T-helper 17 cell (primary cell): ENCODE data around the gene TMEM121B. TPM values are rescaled to one million over a fixed set of nuclear protein-coding genes. Genes with fewer than 3 reads are reported as not detected.

ENCODE experiments used
- ATAC-seq: fragments of 150-1000 bp; cut with Tn5 transposase; 2 replicates; pipeline ENCODE4 v1.10.0; 2021; ENCODE audit warnings: mild to moderate bottlenecking, moderate library complexity
- DNase-seq, 3 donors: peaks; one replicate each; pipeline versions ENCODE4 v3.0.0 to v3.0.0-alpha.2; 2020 to 2021
- H3K9me3 ChIP-seq: one replicate; pipeline ENCODE4 v1.7.0; 2013; ENCODE audit warnings: low read length, mild to moderate bottlenecking; ENCODE audit not compliant: control insufficient read depth, poor library complexity, severe bottlenecking
- H3K27ac Mint-ChIP-seq: one replicate; pipeline ENCODE4 v1.8.0; 2022; ENCODE audit warnings: mild to moderate bottlenecking, moderate library complexity, mixed read lengths
- H3K27me3 Mint-ChIP-seq: one replicate; pipeline ENCODE4 v1.8.0; 2022; ENCODE audit warnings: mixed read lengths
- H3K36me3 Mint-ChIP-seq: one replicate; pipeline ENCODE4 v1.8.0; 2022; ENCODE audit warnings: low read depth, mixed read lengths
- H3K4me1 Mint-ChIP-seq: one replicate; pipeline ENCODE4 v1.8.0; 2022; ENCODE audit warnings: mild to moderate bottlenecking, mixed read lengths
- H3K4me3 Mint-ChIP-seq: one replicate; pipeline ENCODE4 v1.8.0; 2022; ENCODE audit warnings: mild to moderate bottlenecking, moderate library complexity, mixed read lengths
- total RNA-seq, 4 donors: library from RNA in 2 of 4; stranded (reverse) in 2 of 4; gene quantifications; one replicate each; pipeline ENCODE4 v1.2.3 and lab custom pipeline; 2022 to 2026

TMEM121B gene
- total RNA-seq, 2 donors from 2014 or later, result 0.20 TPM; not detected in 1

DNA sequence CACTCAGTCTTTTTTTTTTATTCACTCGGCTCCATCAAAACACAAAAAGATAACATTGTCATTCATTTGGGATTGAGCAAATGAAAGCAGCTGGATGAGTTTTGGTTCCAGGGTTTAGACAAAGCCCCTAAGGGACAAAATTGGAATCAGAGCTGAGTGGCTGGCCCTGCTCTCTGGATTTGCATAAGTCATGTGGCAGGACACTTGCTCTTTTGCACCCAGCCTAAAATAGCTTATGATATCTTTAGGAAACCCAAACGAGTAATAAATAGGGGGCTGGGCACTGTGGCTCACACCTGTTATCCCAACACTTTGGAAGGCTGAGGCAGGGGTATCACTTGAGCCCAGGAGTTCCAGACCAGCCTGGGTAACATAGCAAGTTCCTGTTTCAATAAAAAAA is 11.0 kb upstream of the TMEM121B start:
- Mint-ChIP-seq H3K4me3 (no peak overlapping the region), H3K27me3 (no peaks in the 10 kb centered on the region), H3K4me1 (peaks cover 4% of the 10 kb centered on the region), H3K27ac (no peak overlapping the region), H3K36me3 (peaks cover 2% of the 10 kb centered on the region)
- ATAC-seq (no peak), DNase-seq (no peak)
- peaks cover 2% of the 10 kb centered on the region for H3K9me3 ChIP-seq

DNA sequence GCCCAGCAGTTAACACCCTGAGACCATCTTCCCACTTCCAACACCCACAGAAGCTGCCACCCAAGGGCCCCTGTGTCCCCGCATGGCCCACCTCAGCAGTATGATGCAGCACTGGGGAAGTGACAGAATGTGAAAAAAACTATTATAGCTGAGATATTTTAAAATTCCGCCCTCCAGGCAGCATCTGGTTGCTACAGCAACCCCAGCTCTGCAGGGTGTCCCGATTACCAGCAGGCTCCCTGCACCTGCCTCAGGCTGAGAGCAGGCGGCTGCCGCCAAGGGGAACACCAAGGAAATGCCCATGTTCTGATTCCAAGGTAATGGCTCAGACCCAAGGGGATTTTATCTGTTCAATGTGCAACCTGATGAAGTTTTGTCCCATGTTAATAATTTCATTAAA is 10.5 kb upstream of the TMEM121B start:
- Mint-ChIP-seq H3K4me3 (no peak overlapping the region), H3K27ac (no peak overlapping the region), H3K4me1 (peaks cover 4% of the 10 kb centered on the region), H3K36me3 (no peaks in the 10 kb centered on the region), H3K27me3 (no peaks in the 10 kb centered on the region)
- ATAC-seq (no peak), DNase-seq (no peak)
- peaks cover 2% of the 10 kb centered on the region for H3K9me3 ChIP-seq

DNA sequence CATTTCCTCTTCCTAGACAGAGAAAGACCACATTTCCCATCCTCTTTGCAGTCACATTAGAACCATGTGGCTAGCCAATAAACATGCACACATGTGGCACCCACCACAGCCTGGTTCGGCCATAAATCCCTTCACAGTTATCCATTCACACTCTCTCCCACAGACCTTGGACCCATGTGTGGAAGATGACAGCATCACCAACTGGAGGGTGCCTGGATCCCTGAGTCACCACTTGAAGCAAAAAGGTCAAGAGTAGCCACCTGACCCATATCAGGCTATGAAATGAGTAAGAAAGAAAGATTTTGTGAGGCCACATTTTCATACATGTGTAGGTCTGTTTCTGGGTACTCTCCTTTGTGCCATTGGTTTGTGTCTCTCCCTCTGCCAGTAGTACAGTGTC is 9.0 kb upstream of the TMEM121B start:
- peaks cover 2% of the 10 kb centered on the region for H3K9me3 ChIP-seq
- Mint-ChIP-seq H3K4me1 (peaks cover 4% of the 10 kb centered on the region), H3K27me3 (no peaks in the 10 kb centered on the region), H3K4me3 (no peak overlapping the region), H3K36me3 (no peaks in the 10 kb centered on the region), H3K27ac (no peak overlapping the region)
- ATAC-seq (no peak), DNase-seq (no peak)

DNA sequence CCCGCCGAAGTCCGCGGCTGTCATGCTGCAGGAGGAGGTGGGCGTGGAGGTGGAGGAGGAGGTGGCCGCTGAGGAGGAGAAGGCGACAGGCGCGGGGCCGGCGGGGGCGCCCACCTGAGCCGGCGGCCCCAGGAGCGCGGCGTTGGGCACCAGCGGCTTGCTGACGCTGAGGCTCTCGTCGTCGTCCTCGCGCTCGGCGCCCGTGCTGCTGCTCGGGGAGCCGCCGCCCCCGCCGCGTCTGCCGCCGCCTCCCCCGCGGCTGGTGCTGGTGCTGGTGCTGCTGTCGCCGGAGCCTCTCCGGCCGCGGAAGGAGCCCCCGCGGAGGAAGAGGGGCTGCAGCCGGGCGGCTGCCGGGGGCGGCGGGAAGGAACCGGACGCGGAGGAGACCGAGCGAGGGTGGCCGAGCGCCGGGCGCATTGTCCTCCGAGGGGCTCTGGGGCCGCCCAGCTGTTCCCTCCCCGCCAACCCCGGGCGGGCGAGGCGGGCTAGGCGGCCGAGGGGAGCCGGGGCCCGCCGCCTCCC is 388 bp downstream of the TMEM121B start:
- peak in 1 of 3 donors; percentile 21 for DNase-seq
- H3K9me3 ChIP-seq, result no peaks in the 10 kb centered on the region
- H3K36me3 Mint-ChIP-seq, result no peaks in the 10 kb centered on the region
- H3K4me1 Mint-ChIP-seq, result peaks cover 34% of the 10 kb centered on the region
- no peak overlapping the region for H3K4me3 Mint-ChIP-seq
- H3K27ac Mint-ChIP-seq, result no peak overlapping the region
- peaks cover 10% of the 10 kb centered on the region for H3K27me3 Mint-ChIP-seq
- peak; percentile 41 for ATAC-seq

DNA sequence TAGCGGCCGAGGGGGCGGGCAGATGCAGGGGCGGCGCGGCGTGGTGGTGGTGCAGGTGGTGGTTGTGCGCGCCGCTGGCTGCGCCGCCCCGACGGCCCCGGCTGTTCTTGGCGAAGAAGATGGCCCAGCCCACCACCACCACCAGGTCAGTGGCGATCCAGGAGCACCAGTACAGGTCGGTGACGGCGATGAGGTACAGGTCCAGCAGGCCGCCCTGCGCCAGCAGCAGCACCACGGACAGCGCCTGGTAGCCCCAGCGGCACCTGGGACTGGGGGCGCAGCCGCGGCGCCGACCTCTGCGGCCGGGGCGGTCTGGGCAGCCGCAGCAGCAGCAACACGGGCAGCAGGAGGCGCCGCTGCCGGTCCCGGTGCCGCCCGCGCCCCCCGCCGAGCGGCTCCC is 879 bp downstream of the TMEM121B start:
- Mint-ChIP-seq H3K27ac (no peak overlapping the region), H3K4me1 (peaks cover 37% of the 10 kb centered on the region), H3K27me3 (peaks cover 10% of the 10 kb centered on the region), H3K4me3 (peak overlapping the region; percentile 25), H3K36me3 (no peaks in the 10 kb centered on the region)
- ATAC-seq (peak; percentile 74), DNase-seq (peak; percentile 36 to 51 (median 38))
- no peaks in the 10 kb centered on the region for H3K9me3 ChIP-seq

DNA sequence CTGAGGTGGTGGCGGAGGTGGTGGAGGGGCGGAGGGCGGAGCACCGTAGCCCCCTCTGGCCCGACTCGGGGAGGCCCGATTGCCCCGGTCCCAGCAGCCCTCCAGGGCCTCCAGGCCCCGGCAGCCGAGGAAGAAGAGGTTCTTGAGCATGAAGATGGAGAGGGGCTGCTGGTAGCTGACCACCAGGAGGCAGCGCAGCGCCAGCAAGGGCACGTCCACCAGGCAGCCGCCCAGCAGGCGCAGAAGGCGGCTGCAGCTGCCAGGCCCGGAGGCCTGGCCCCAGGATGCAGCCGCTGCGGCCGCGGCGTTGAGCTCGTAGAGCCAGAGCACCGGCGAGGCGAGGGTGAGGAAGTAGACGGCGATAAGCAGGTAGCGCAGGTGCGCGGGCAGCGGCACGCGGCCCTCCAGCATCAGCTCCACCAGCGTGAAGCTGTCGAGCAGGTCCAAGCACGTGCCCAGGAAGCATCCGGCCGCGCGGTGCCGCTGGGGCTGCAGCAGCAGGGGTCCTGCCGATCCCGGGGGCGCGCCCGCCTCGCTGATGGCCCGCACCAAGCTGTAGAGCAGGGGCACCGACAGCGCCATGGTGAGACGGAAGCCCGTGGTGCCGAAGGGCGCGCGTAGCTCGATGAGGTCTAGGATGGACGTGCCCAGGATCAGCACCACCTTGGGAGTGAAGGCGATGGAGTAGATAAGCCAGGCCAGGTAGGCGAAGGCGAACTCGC is 1.5 kb downstream of the TMEM121B start:
- DNase-seq (no peak), ATAC-seq (no peak)
- H3K9me3 ChIP-seq, result no peaks in the 10 kb centered on the region
- Mint-ChIP-seq H3K27me3 (peaks cover 10% of the 10 kb centered on the region), H3K27ac (peak overlapping the region; percentile 93), H3K4me3 (peak overlapping the region; percentile 73), H3K36me3 (no peaks in the 10 kb centered on the region), H3K4me1 (peaks cover 40% of the 10 kb centered on the region)

DNA sequence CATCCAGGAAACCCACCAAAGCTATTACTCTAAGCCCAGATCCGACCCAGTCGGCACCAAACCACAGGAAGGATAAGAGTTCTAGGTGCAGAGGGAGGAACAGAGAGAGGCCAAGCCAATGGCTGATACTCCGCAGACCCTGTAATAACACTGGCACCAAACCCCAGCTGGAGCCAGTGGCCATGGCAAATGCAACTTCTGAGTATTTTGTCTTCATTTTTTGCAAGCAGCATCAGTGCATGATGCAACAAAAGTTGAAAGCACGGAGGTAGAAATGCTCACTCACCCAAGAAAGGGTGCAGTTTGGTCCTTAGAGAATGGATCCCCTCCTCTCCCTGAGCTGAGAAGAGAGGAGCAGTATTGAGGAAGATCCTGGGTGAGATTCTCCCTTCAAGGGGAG is 2.8 kb downstream of the TMEM121B start:
- peaks cover 52% of the 10 kb centered on the region for H3K4me1 Mint-ChIP-seq
- ATAC-seq (no peak), DNase-seq (no peak)
- H3K9me3 ChIP-seq, result no peaks in the 10 kb centered on the region
- no peaks in the 10 kb centered on the region for H3K36me3 Mint-ChIP-seq
- peak overlapping the region; percentile 79 for H3K4me3 Mint-ChIP-seq
- H3K27ac Mint-ChIP-seq, result peak overlapping the region; percentile 93
- peaks cover 10% of the 10 kb centered on the region for H3K27me3 Mint-ChIP-seq

DNA sequence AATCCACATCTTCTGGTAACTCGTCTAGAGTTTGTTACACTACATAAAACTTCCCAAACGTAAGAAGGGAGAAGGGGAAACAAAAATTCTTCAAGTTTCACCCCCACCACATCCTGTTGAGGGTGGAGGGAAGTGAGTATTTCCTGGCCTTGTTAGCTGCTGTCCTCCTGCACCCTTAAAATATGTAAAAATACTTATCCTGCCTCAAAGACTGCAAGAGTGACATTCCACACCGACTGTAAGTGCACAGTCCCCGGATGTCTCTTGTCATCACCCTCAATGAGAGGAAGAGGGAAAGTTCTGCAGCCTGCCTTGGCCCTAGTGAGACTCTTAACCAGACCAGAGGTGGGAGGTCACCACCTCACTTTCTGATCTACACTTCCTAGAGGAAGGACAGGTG is 3.3 kb downstream of the TMEM121B start:
- Mint-ChIP-seq H3K27me3 (peaks cover 10% of the 10 kb centered on the region), H3K36me3 (no peaks in the 10 kb centered on the region), H3K27ac (peak overlapping the region; percentile 93), H3K4me1 (peaks cover 56% of the 10 kb centered on the region), H3K4me3 (peak overlapping the region; percentile 79)
- H3K9me3 ChIP-seq, result no peaks in the 10 kb centered on the region
- ATAC-seq, result peak; percentile 26
- DNase-seq, result no peak

DNA sequence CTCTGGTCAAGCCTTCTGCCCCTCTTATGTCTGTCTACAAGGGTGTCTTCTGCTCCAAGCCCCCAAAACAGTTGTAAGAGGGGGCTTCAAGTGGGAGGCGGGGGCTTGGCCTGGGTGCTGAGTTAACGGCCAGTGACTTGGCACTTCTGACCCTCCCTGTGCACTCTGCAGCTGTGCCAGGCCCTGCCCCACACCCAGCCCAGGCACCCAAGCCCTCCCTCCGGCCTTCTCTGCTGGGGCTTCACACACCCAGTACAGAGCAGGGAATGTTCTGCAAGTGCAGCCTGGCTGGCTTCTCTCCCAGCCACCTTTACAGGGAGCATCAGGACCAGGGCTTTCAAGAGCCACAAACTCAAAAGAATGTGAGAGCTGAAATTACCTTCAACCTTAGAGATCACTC is 3.8 kb downstream of the TMEM121B start:
- ATAC-seq (no peak), DNase-seq (no peak)
- Mint-ChIP-seq H3K36me3 (no peaks in the 10 kb centered on the region), H3K27ac (peak overlapping the region; percentile 93), H3K4me1 (peaks cover 57% of the 10 kb centered on the region), H3K27me3 (peaks cover 10% of the 10 kb centered on the region), H3K4me3 (peak overlapping the region; percentile 79)
- no peaks in the 10 kb centered on the region for H3K9me3 ChIP-seq

DNA sequence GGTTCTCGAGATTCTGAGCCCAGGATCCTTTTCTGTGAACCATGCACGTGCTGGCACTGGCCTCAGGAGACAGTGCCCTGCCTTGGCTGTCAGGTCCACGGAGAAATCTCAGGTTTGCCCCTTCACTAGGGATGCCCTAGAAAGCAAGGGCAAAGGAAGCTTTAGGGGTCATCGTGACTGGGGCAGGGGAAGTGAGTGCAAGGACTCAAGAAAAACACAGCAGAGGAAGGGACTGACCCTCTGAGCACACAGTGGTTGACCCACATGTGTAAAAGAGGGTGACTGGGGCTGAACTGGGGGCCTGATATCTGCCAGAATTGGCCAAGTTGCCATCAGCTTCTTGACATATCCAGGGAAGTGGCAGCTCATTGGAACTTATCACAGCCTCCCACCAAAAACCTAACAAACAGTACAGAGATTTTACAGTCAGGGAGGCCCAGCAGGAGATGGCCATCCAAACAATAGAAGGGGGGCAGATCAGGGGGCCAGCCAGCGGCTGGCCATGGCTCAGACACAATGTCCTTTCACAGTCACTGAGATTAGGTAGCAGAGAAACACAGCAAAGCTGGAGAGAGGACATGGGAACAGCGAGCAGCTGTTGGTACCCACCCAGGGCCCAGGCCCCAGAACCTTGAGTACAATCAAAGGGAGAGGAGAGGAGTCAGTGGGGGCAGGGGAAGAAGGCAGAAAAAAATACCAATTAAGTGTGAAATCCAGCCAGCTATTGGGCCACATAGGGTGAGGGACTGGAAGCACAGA is 4.4 kb downstream of the TMEM121B start:
- DNase-seq (no peak), ATAC-seq (no peak)
- Mint-ChIP-seq H3K36me3 (no peaks in the 10 kb centered on the region), H3K4me1 (peaks cover 59% of the 10 kb centered on the region), H3K27me3 (peaks cover 4% of the 10 kb centered on the region), H3K4me3 (peak overlapping the region; percentile 83), H3K27ac (peak overlapping the region; percentile 93)
- H3K9me3 ChIP-seq, result no peaks in the 10 kb centered on the region

DNA sequence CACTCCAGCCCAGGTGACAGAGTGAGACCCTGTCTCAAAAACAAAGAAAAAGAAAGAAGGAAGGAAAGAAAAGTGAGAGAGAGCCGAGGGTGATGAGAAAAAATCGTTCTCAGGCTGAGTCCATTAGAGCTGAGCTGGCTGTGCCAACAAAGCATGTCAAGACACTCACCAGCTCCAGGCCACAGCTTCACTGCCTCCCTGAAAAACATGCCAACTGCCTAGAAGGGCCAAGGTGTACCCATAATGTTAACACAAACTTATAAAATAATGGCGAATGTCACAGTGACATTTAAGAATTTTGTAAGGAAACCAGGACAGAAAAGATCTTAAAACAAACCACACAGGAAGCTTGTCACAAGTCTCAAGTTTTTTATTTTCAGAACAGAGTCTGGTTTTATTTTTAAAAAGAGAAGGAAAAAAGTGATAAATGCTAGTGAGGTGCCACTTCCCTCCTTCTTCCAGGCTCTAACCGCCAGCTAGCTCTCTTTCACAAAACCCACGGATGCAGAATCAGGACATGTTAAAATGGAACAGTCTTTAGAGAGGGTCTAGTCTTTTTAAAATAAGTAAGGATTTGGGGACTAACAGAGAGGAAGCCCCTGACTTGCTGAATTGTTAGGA is 5.1 kb downstream of the TMEM121B start:
- Mint-ChIP-seq H3K4me3 (peak overlapping the region; percentile 83), H3K36me3 (no peaks in the 10 kb centered on the region), H3K4me1 (peaks cover 63% of the 10 kb centered on the region), H3K27me3 (no peaks in the 10 kb centered on the region), H3K27ac (peak overlapping the region; percentile 93)
- H3K9me3 ChIP-seq, result no peaks in the 10 kb centered on the region
- no peak for DNase-seq
- no peak for ATAC-seq

DNA sequence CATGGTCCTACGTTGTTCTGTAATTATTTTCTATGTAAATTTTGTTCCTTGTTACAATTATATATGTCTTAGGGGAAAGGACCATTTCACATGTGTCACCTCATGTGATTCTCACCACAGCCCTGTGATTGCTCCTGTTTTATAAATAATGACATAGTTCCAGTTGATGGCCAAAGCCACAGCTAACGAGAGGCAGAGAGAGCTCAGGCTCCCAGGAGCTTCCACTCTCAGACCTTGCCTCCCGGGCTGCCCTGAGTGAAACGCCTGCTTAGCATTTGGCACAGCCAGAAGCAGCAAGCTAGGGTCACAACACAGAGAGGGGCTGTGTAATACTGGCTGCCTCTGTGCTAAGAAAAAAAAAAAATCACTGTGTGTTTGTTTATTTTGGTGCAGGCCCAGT is 5.9 kb downstream of the TMEM121B start:
- H3K4me3 Mint-ChIP-seq, result peak overlapping the region; percentile 83

DNA sequence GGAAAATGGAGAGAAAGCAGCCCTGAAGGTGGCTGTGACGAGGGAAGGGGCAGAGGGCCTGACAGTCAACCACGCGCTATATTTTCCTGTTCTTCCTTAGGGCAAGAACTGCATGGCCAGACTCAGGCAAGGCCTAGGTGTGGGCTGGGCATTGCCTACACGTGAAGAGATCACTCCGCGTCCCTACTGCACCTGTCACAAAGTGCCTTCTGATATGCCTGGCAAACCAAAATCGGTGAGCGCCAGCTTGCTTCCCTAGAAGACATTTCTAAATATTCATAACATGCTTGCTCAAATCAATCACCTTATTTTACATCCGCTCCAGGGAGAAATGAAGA is 6.3 kb downstream of the TMEM121B start:
- no peak for ATAC-seq
- H3K4me1 Mint-ChIP-seq, result peaks cover 66% of the 10 kb centered on the region
- H3K4me3 Mint-ChIP-seq, result no peak overlapping the region

More for the DNA sequence above, 5.9 kb downstream of the TMEM121B start:
- no peaks in the 10 kb centered on the region for H3K36me3 Mint-ChIP-seq
- H3K27ac Mint-ChIP-seq, result peak overlapping the region; percentile 93
- H3K4me1 Mint-ChIP-seq, result peaks cover 66% of the 10 kb centered on the region
- DNase-seq (no peak), ATAC-seq (no peak)
- H3K27me3 Mint-ChIP-seq, result no peaks in the 10 kb centered on the region
- no peaks in the 10 kb centered on the region for H3K9me3 ChIP-seq

More for the DNA sequence above, 6.3 kb downstream of the TMEM121B start:
- Mint-ChIP-seq H3K27ac (peak overlapping the region; percentile 93), H3K27me3 (no peaks in the 10 kb centered on the region), H3K36me3 (no peaks in the 10 kb centered on the region)
- DNase-seq, result no peak
- H3K9me3 ChIP-seq, result no peaks in the 10 kb centered on the region
